HEK293T (cell line): ENCODE measurements around the gene HSPD1.

Experiments
- CTCF ChIA-PET: fragments of 350-600 bp; formaldehyde crosslinking; extraction: SDS; loops from one replicate; lab custom pipeline; 2021; ENCODE audit warnings: antibody characterized with exemption, inconsistent platforms; lab: Yijun Ruan, JAX
- POLR2A ChIA-PET: fragments of 350-600 bp; formaldehyde crosslinking; extraction: SDS; loops from one replicate; lab custom pipeline; 2020; ENCODE audit warnings: antibody characterized with exemption, inconsistent platforms; lab: Yijun Ruan, JAX
- DNase-seq: peaks from one replicate; pipeline ENCODE4 v3.0.0; 2012; ENCODE audit warnings: mixed read lengths; ENCODE audit errors: extremely low spot score
- ARNT ChIP-seq: fragments of 450-650 bp; IDR thresholded peaks from 2 replicates; pipeline ENCODE4 v1.6.1; 2017; ENCODE audit warnings: mild to moderate bottlenecking
- BHLHE40 ChIP-seq: fragments of 450-650 bp; IDR thresholded peaks from 2 replicates; pipeline ENCODE4 v1.6.1; 2016; ENCODE audit warnings: mild to moderate bottlenecking, moderate library complexity, borderline replicate concordance
- CTBP1 ChIP-seq: fragments of 450-650 bp; IDR thresholded peaks from 2 replicates; pipeline ENCODE4 v1.6.1; 2016; ENCODE audit warnings: borderline replicate concordance
- ELF4 ChIP-seq: fragments of 450-650 bp; IDR thresholded peaks from 2 replicates; pipeline ENCODE4 v1.6.1; 2017; ENCODE audit warnings: antibody characterized with exemption
- FOXA1 ChIP-seq: fragments of 450-650 bp; IDR thresholded peaks from 2 replicates; pipeline ENCODE4 v1.6.1; 2016; ENCODE audit warnings: mild to moderate bottlenecking
- FOXK2 ChIP-seq: fragments of 450-650 bp; IDR thresholded peaks from 2 replicates; pipeline ENCODE4 v1.6.1; 2016; ENCODE audit warnings: mild to moderate bottlenecking
- FOXM1 ChIP-seq: fragments of 450-650 bp; IDR thresholded peaks from 2 replicates; pipeline ENCODE4 v1.6.1; 2017; ENCODE audit warnings: mild to moderate bottlenecking, borderline replicate concordance
- HDGF ChIP-seq: fragments of 450-650 bp; IDR thresholded peaks from 2 replicates; pipeline ENCODE4 v1.6.1; 2017; ENCODE audit warnings: antibody characterized with exemption, borderline replicate concordance
- L3MBTL2 ChIP-seq: fragments of 450-650 bp; conservative IDR thresholded peaks from 2 replicates; pipeline ENCODE4 v1.6.1; 2016; ENCODE audit warnings: mild to moderate bottlenecking
- LEF1 ChIP-seq: fragments of 450-650 bp; IDR thresholded peaks from 2 replicates; pipeline ENCODE4 v1.6.1; 2017; ENCODE audit warnings: mild to moderate bottlenecking, borderline replicate concordance
- NFRKB ChIP-seq: fragments of 450-650 bp; IDR thresholded peaks from 2 replicates; pipeline ENCODE4 v1.6.1; 2016; ENCODE audit warnings: mild to moderate bottlenecking, moderate library complexity
- SP1 ChIP-seq: fragments of 450-650 bp; IDR thresholded peaks from 2 replicates; pipeline ENCODE4 v1.6.1; 2017
- SUZ12 ChIP-seq: fragments of 450-650 bp; IDR thresholded peaks from 2 replicates; pipeline ENCODE4 v1.6.1; 2016; ENCODE audit warnings: mild to moderate bottlenecking
- TARDBP ChIP-seq: fragments of 450-650 bp; IDR thresholded peaks from 2 replicates; pipeline ENCODE4 v1.6.1; 2016
- ZNF384 ChIP-seq: fragments of 450-650 bp; IDR thresholded peaks from 2 replicates; pipeline ENCODE4 v1.6.1; 2016
- TF ChIP-seq, protein P1 (sequence below): fragments of 450-650 bp; IDR thresholded peaks from 2 replicates; pipeline ENCODE4 v1.6.1; 2016

HSPD1 gene

DNA sequence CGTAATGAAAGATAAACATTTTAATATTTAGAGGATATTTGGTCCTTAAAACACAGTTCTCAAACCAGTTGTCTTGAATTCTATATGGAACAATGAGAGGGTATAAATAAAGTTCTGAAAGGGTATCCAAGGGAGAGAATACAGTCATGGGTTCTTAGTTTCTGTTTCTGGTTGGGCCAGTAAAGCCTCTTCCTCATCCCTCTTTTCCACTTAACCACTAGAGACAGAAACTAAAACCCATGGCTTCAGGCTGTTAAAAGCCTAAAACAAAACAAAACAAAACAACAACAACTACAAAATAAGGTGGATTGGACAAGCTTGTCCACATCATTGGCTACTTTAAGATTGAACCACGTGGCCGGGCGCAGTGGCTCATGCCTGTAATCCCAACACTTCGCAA, 27.5 kb downstream of the HSPD1 start:
- ChIA-PET POLR2A (no interaction called here), CTCF (no interaction called here)
- DNase-seq = no peak
- no peak for TF ChIP-seq FOXK2
- TF ChIP-seq L3MBTL2 = no peak
- no peak for TF ChIP-seq LEF1
- no peak for TF ChIP-seq BHLHE40
- no peak for TF ChIP-seq SP1
- TF ChIP-seq CTBP1 = no peak
- TF ChIP-seq TARDBP = no peak
- TF ChIP-seq ZNF384 = no peak
- TF ChIP-seq NFRKB = no peak
- TF ChIP-seq FOXA1 = no peak
- no peak for TF ChIP-seq FOXM1
- no peak for TF ChIP-seq SUZ12
- TF ChIP-seq, protein P1, sequence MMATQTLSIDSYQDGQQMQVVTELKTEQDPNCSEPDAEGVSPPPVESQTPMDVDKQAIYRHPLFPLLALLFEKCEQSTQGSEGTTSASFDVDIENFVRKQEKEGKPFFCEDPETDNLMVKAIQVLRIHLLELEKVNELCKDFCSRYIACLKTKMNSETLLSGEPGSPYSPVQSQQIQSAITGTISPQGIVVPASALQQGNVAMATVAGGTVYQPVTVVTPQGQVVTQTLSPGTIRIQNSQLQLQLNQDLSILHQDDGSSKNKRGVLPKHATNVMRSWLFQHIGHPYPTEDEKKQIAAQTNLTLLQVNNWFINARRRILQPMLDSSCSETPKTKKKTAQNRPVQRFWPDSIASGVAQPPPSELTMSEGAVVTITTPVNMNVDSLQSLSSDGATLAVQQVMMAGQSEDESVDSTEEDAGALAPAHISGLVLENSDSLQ = no peak
- no peak for TF ChIP-seq ARNT
- no peak for TF ChIP-seq HDGF
- no peak for TF ChIP-seq ELF4

DNA sequence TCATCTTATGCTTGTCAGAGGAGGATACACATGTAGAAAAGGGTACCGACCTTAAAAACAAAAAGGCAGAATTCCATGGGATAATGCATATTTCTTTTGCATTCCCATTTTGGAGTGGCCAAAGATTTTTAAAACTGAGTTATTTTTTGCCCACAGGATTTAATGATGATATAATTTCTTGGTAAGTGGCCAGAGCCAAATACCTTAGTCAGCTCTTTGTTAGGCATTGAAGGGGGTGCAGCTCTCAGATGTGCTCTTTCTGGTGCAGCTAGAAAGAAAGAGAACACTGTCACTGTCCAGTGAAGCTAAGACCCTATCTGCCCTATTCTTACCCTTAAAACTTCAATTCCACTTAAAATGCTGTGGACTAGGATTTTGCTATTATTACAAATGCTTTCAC, 35.5 kb downstream of the HSPD1 start:
- DNase-seq = no peak
- CTCF ChIA-PET = no interaction called here
- POLR2A ChIA-PET = interaction anchor here (0.7 to 1.0 kb wide), 2 partner anchors 11 to 17 kb away, joined by 3 to 5 read pairs; partner anchors contain the start of gene COQ10B
- TF ChIP-seq FOXM1 (no peak), LEF1 (no peak), BHLHE40 (no peak), FOXA1 (no peak), L3MBTL2 (no peak), SP1 (no peak), FOXK2 (no peak), TARDBP (no peak)
- TF ChIP-seq, protein P1 = no peak

DNA sequence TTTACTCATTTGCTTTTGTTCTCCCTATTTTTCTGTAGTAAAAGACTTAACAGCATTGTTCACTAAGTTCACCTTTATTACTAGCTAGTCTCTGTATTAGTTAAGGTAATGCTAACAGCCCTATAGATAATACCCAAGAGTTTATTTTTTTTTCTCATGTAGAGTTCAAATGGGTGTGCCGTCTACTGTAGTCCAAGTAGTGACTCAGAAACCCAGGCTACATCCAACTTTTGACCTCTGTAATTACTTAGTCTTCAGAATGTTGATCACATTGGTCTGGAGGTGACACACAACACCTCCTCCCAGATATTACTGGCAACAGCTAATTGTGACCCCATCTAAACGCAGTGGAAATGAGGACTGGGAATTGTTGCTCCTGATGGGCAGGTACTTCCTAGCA, 38.6 kb downstream of the HSPD1 start:
- CTCF ChIA-PET = interaction anchor here (0.5 kb wide), 1 partner anchor 141 kb away, joined by 7 read pairs; no protein-coding TSS in a partner anchor
- TF ChIP-seq NFRKB = no peak
- no peak for TF ChIP-seq FOXK2
- no peak for TF ChIP-seq SUZ12
- TF ChIP-seq SP1 = no peak
- TF ChIP-seq TARDBP = no peak
- TF ChIP-seq L3MBTL2 = no peak
- no peak for TF ChIP-seq ZNF384
- no peak for TF ChIP-seq ARNT
- TF ChIP-seq, protein P1 = no peak
- no peak for TF ChIP-seq HDGF
- TF ChIP-seq FOXM1 = no peak
- no peak for TF ChIP-seq CTBP1
- no peak for TF ChIP-seq BHLHE40
- TF ChIP-seq FOXA1 = no peak
- no peak for TF ChIP-seq LEF1
- TF ChIP-seq ELF4 = no peak
- no peak for DNase-seq
- POLR2A ChIA-PET = interaction anchor here (1.3 kb wide), 1 partner anchor 26 kb away, joined by 5 read pairs; the partner anchor contains the start of gene SF3B1

DNA sequence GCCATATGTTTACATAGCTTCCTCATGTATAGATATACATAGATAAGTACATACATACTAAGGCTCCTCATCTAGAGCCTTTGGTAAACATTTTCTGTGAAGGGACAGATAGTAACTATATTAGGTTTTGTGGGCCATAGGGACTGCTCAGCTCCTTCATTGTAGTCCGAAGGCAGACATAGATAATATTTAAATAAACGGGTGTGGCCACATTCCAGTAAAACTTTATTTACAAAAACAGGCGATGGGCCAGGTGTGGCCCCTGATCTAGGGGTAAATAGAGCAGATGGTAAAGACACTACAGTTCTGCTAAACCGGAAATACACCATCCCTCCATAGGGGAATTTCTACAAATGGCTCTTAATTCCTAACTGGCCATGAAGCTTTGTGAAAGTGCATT, 39.0 kb downstream of the HSPD1 start:
- TF ChIP-seq LEF1 (no peak), SP1 (no peak), L3MBTL2 (no peak), FOXA1 (no peak), TARDBP (no peak), FOXM1 (no peak), FOXK2 (no peak), SUZ12 (no peak)
- TF ChIP-seq, protein P1 = no peak

DNA sequence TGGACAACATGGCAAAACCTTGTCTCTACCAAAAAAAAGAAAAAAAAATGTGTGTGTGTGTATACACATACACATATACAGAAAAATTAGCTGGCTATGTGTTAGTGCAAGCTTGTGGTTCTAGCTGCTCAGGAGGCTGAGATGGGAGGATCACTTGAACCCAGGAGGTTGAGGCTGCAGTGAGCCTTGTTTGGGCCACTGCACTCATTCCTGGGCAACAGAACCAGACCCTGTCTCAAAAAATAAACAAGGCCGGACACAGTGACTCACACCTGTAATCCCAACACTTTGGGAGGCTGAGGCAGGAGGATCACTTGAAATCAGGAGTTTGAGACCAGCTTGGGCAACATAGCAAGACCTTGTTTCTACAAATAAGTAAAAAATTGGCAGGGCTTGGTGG, 44.2 kb downstream of the HSPD1 start:
- ChIA-PET POLR2A (interaction anchor here (0.5 to 1.5 kb wide), 3 partner anchors 20 to 112 kb away, joined by 3 read pairs; partner anchors contain the start of genes HSPD1 and SF3B1), CTCF (no interaction called here)
- no peak for DNase-seq
- TF ChIP-seq HDGF (no peak), TARDBP (no peak), ZNF384 (no peak), BHLHE40 (no peak), SUZ12 (no peak), NFRKB (no peak), ARNT (no peak), FOXA1 (no peak), LEF1 (no peak), FOXK2 (no peak), ELF4 (no peak), SP1 (no peak), CTBP1 (no peak), L3MBTL2 (no peak)
- TF ChIP-seq, protein P1 = no peak

More for the DNA sequence above, 39.0 kb downstream of the HSPD1 start:
- ChIA-PET CTCF (interaction anchor here (0.5 kb wide), 1 partner anchor 141 kb away, joined by 7 read pairs; no protein-coding TSS in a partner anchor), POLR2A (interaction anchor here (1.3 kb wide), 1 partner anchor 26 kb away, joined by 5 read pairs; the partner anchor contains the start of gene SF3B1)
- DNase-seq = no peak
